GM18511 (cell line): ENCODE measurements around the gene ATP9B.
"Not testable (repeated sequence)": the region's sequence is repeated elsewhere in the genome, so short reads cannot be mapped to it uniquely, and the experiment has no call there.

ENCODE experiments used
- ATAC-seq: cut with Tn5 transposase; IDR thresholded peaks from one replicate; pipeline ENCODE4 v1.9.1; 2021; ENCODE audit warnings: mild to moderate bottlenecking, moderate library complexity; ENCODE audit not compliant: unreplicated experiment

ATP9B gene

DNA sequence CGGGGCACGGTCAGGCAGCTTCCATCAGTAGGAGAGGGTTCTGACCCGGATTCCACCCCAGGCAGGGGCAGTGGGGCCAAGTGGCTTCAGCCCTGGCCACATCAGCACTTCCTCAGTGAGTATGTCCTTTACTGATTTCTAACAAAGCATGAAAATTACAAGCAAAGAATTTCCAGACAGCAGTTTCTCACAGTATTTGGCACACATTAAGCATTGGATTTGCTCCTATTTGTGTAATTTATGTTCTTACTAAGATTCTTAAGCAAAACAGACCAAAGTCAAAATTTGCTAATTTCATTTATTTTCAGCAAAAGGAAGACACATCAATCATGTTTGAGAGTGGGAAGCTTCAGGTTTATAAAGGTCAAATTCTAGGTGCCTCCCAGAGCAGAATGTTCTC lies 253.2 kb downstream of the ATP9B start:
- ATAC-seq = no peak

GRCh38 chr18:79323471-79323870 lies 254.3 kb downstream of the ATP9B start:
- ATAC-seq = no peak

DNA sequence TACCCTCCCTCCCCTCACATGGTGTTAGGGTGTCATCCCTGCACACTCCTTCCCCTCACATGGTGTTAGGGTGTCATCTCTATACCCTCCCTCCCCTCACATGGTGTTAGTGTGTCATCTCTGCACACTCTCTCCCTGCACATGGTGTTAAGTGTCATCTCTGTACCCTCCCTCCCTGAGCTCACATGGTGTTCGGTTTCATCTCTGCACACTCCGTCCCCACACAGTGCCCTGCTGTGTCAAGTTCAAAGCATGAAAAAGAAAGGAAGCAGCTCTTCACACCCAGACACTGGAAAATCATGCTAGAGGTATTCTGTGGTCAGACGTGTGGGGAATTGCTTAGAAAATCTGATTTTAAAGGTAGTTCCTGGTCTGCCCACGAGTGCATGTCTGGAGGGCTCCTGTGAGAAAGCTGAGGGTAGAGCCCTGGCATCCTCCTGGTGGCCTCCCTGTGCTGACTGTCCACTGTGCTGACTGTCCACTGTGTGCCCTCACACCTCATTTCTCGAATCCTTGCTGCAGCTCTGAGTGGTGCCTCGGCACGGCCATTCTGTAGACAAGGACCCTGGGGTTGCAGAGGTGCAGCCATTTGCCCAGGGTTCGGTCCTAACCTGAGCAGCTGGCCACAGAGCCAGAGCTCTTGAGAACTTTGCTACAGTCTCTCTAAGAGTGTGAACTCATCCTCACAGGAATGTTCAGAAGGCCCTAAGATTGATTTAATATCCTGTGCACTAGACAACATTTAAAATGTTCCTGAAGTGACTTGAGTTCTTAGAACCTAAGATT lies 257.4 kb downstream of the ATP9B start:
- no peak for ATAC-seq

GRCh38 chr18:79327199-79327721 lies 258.1 kb downstream of the ATP9B start:
- ATAC-seq = no peak

- ATAC-seq = not testable (repeated sequence)
Measured at GRCh38 chr18:79327915-79328314, 258.7 kb downstream of the ATP9B start.

- ATAC-seq = no peak
Measured at GRCh38 chr18:79328887-79329286, 259.7 kb downstream of the ATP9B start.

DNA sequence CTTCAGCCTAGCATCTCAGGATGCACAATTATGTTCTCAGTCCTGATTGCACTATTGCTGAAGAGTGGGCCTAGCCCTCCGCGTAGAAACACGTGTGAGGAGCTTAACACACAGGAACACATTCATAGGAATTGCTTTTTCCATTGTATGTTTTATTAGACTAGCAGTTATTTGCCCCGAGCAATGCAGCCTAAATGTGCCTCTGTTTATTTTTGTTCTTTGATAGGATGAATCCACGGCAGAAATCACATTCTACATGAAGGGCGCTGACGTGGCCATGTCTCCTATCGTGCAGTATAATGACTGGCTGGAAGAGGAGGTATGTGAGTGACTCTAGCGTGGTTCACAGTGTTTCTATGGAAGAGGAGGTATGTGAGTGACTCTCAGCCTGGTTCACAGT lies 260.6 kb downstream of the ATP9B start:
- ATAC-seq = no peak

DNA sequence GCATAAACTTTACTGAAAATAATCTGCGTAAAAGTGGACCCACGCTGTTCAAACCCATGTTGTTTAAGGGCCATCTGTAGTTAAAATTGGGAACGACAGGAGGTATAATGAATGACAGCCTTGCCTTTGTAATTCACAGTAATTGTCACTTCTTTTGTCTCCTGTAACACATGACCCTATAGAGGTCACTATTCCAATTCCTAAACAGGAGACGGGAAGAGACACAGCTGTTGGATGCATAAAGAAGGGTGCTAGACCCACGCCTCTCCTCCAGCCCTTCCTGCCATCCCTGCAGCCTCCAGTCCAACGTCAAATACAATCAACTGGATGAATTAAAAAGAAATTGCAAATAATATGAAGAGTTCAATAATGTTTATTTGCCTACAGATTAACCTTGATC lies 263.5 kb downstream of the ATP9B start:
- ATAC-seq = no peak

DNA sequence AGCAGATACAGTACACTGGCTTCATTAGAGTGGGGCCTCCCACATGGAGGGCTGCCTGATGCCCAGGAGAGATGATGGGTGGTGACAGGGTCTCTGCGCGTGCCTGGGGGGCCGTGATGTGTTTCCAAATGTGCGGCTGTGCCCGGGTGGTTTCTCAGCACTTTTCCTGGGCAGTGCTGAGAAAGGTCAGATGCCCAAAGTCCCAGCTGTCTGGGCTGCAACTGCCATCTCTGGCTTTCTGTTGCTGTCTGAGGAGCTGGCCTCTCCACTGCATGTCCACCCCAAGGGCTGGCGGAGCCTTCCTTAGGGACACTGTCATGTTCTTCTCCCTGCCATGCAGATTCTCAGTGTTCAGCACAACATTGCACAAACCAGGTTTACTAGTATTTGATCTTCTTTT lies 263.9 kb downstream of the ATP9B start:
- no peak for ATAC-seq

DNA sequence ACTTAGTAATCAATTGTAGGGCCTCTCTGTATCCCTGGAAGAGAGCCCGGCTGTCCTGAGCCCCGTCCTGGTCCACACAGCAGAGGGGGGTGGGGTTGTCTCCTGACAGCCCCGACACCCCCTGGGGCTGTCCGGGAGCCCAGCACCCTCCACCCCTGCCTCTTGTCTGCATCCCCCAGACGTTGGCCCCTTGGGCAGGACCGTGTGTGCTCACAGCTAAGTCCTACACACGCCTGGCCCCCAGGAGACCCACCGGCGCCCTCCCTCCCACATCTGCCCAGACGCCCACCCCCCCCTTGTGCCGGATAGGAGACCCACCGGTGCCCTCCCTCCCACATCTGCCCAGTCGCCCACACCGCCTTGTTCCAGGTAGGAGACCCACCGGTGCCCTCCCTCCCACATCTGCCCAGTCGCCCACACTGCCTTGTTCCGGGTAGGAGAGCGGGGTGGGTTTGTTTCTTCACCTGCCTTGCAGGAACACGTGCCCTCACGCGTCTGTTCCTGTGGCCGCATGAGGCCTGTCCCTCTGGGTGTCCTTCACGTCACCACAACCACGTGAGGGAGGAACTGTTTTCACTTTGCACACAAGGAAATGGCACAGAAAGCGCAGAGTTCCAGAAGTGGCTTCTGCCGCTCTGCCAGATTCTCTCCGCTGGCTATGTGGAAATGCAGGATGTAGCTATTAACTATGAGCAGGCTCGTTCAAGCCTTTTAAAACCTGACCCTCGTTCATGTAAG lies 265.5 kb downstream of the ATP9B start:
- no peak for ATAC-seq

- ATAC-seq = no peak
Measured at GRCh38 chr18:79335833-79336360, 266.7 kb downstream of the ATP9B start.

DNA sequence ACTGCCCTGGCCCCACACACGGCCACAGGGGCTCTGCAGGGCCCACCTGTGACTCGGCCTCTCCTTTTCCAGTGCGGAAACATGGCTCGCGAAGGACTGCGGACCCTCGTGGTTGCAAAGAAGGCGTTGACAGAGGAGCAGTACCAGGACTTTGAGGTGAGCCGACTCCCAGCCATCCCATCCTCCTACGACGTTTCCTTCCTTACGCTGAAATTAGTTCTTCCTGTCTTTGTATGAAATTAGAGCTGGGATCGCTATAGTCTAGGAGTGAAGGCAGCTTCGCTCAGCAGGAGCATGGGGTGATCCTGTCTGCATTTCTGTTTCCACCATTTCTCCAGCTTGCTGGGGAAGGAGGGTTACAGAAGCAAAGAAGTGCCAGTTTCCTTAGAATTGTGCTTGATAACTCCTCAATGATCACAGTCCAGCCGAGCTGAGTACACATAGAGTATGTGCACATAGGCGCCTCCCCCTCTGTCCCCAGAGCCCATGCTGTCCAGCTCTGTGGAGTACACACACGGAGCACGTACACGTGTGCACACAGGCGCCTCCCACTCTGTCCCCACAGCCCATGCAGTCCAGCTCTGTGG lies 267.5 kb downstream of the ATP9B start:
- no peak for ATAC-seq

GRCh38 chr18:79337184-79337583 lies 268.0 kb downstream of the ATP9B start:
- ATAC-seq = no peak

DNA sequence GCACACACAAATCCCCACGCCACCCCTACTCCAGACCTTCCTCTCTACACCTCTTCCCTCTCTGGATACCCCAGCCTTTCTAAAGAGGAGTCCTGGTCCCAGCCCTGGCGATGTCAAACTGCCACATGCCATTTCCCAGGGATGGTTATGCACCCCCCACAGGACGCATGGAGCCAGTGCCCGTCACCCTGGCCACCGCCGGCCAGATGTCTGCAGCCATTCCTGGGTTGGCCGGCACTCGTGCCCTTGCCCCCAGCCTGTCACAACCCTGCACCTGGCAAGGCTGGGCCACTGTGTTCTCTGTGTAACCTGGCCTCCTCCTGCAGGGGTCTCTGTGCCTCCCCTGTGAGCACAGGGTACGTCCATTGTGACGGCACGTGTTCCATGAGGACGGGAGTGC lies 268.4 kb downstream of the ATP9B start:
- no peak for ATAC-seq

- no peak for ATAC-seq
Measured at GRCh38 chr18:79339094-79339908, 270.1 kb downstream of the ATP9B start.

DNA sequence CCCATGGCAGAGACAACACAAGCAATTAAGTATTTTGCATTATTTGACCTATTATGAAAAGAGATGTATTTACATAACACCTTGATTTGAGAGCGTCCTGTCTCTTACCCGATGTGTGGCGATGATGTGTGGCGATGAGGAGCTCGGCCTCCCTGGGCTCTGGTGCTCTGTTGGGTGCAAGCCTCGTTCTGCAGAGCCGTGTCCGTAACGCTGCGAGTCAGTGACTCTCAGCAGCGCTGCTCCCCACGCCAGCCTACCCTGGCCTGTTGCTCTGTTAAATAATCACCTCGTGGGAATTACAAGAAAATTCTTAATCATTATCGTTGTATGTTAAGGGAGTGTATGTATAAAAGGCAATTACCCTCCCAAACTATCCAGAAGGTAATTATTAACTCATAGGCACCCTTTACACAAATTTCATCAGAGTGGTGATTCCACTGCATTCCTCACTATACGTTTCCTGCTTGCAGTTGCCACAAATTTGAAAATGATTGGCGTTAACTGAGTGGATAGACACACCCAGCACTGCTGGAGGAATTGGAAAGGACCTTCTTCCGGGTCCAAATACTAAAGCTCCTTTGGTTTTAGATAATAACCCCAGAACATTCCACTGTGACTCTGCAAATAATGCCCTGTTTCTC lies 274.5 kb downstream of the ATP9B start:
- ATAC-seq = no peak

DNA sequence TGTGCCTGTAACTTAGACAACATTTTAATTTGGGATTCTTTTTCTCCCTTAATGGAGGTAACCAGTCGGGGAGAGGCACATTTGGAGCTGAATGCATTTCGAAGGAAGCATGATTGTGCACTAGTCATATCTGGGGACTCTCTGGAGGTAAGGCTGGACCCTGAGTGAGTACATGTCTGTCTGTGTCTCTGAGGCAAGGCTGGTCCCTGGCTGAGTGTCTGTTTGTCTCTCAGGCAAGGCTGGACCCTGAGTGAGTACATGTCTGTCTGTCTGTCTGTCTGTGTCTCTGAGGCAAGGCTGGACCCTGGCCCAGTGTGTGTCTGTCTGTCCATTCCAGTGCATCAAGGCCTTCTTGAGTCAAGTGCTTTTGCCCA lies 275.0 kb downstream of the ATP9B start:
- no peak for ATAC-seq

DNA sequence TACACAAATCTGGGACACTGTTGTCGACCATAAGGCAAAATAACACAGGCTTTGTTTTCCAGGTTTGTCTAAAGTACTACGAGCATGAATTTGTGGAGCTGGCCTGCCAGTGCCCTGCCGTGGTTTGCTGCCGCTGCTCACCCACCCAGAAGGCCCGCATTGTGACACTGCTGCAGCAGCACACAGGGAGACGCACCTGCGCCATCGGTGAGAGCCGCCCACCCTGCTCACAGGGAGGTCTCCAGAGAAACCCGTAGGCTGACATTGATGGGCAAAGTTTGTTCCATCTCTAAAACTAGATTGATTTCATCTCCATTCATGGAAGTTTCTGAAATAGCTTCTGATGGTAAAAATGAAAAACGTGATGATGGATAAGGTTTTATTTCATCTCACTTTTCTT lies 276.2 kb downstream of the ATP9B start:
- ATAC-seq = no peak

- ATAC-seq = no peak
Measured at GRCh38 chr18:79345981-79346380, 276.8 kb downstream of the ATP9B start.

DNA sequence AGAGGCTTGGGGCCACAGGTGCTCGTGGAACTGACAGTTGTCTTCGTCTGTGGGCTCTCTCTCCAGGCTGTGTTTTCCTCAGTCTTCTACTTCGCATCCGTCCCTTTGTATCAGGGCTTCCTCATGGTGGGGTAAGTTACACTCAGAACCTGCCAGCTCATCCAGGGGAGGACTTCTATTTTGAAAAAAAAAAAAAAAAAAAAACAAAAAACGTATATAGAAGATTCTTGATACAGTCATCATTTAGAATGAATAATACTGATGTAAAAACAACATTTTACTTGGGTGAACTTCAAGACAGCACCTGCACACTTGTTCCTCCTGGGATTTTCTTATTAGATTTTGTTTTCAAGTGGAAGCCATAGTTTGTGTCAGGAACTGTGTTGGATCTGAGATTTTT lies 278.9 kb downstream of the ATP9B start:
- no peak for ATAC-seq
